ENCODE measurements around the gene PITX3.

The PITX3 gene

GRCh38 chr10:102241444-102242117 lies at the start of gene PITX3:
PITX3 (minus strand) TSS chr10:102241512; CDS start chr10:102232080, 9,432 bp downstream.
- peaks cover 31% of the 10 kb centered on the region for H3K4me1 Mint-ChIP-seq (ENCODE audit: low read depth)
- H3K36me3 Mint-ChIP-seq (ENCODE audit: low read depth): no peaks in the 10 kb centered on the region
- peak within 1 kb of the TSS; percentile 2 for H3K27ac Mint-ChIP-seq
- peak within 1 kb of the TSS; percentile 80 for H3K4me3 Mint-ChIP-seq
- H3K27me3 Mint-ChIP-seq: peaks cover 42% of the 10 kb centered on the region
- no peaks in the 10 kb centered on the region for H3K9me3 Mint-ChIP-seq

- Mint-ChIP-seq H3K4me3 (no peak overlapping the region), H3K36me3 (ENCODE audit: low read depth) (peaks cover 26% of the 10 kb centered on the region), H3K27ac (no peak overlapping the region), H3K27me3 (no peaks in the 10 kb centered on the region), H3K9me3 (no peaks in the 10 kb centered on the region), H3K4me1 (ENCODE audit: low read depth) (peaks cover 46% of the 10 kb centered on the region)
Measured at GRCh38 chr10:102289840-102290239, 48.5 kb upstream of the PITX3 start.

- H3K36me3 Mint-ChIP-seq (ENCODE audit: low read depth): peaks cover 27% of the 10 kb centered on the region
- H3K27me3 Mint-ChIP-seq: no peaks in the 10 kb centered on the region
- peaks cover 50% of the 10 kb centered on the region for H3K4me1 Mint-ChIP-seq (ENCODE audit: low read depth)
- H3K27ac Mint-ChIP-seq: peak overlapping the region; percentile 5
- H3K9me3 Mint-ChIP-seq: no peaks in the 10 kb centered on the region
- no peak overlapping the region for H3K4me3 Mint-ChIP-seq
Measured at GRCh38 chr10:102289356-102289755, 48.0 kb upstream of the PITX3 start.

GRCh38 chr10:102287991-102288390 lies 46.7 kb upstream of the PITX3 start:
- peak overlapping the region; percentile 75 for H3K27ac Mint-ChIP-seq
- H3K9me3 Mint-ChIP-seq: no peaks in the 10 kb centered on the region
- peaks cover 27% of the 10 kb centered on the region for H3K36me3 Mint-ChIP-seq (ENCODE audit: low read depth)
- no peaks in the 10 kb centered on the region for H3K27me3 Mint-ChIP-seq
- H3K4me1 Mint-ChIP-seq (ENCODE audit: low read depth): peaks cover 64% of the 10 kb centered on the region
- H3K4me3 Mint-ChIP-seq: no peak overlapping the region

GRCh38 chr10:102287538-102287937 lies 46.2 kb upstream of the PITX3 start:
- Mint-ChIP-seq H3K27ac (peak overlapping the region; percentile 75), H3K9me3 (no peaks in the 10 kb centered on the region), H3K36me3 (ENCODE audit: low read depth) (peaks cover 27% of the 10 kb centered on the region), H3K4me3 (no peak overlapping the region), H3K27me3 (no peaks in the 10 kb centered on the region), H3K4me1 (ENCODE audit: low read depth) (peaks cover 69% of the 10 kb centered on the region)

GRCh38 chr10:102286216-102286615 lies 44.9 kb upstream of the PITX3 start:
- Mint-ChIP-seq H3K4me1 (ENCODE audit: low read depth) (peaks cover 73% of the 10 kb centered on the region), H3K27ac (peak overlapping the region; percentile 12), H3K27me3 (no peaks in the 10 kb centered on the region), H3K9me3 (no peaks in the 10 kb centered on the region), H3K4me3 (no peak overlapping the region), H3K36me3 (ENCODE audit: low read depth) (peaks cover 27% of the 10 kb centered on the region)

GRCh38 chr10:102285133-102285532 lies 43.8 kb upstream of the PITX3 start:
- Mint-ChIP-seq H3K9me3 (no peaks in the 10 kb centered on the region), H3K4me1 (ENCODE audit: low read depth) (peaks cover 79% of the 10 kb centered on the region)

GRCh38 chr10:102284531-102284930 lies 43.2 kb upstream of the PITX3 start:
- peaks cover 85% of the 10 kb centered on the region for H3K4me1 Mint-ChIP-seq (ENCODE audit: low read depth)
- no peak overlapping the region for H3K4me3 Mint-ChIP-seq
- H3K27ac Mint-ChIP-seq: peak overlapping the region; percentile 32
- H3K27me3 Mint-ChIP-seq: no peaks in the 10 kb centered on the region
- no peaks in the 10 kb centered on the region for H3K9me3 Mint-ChIP-seq
- H3K36me3 Mint-ChIP-seq (ENCODE audit: low read depth): peaks cover 40% of the 10 kb centered on the region

More at GRCh38 chr10:102285133-102285532, 43.8 kb upstream of the PITX3 start:
- Mint-ChIP-seq H3K36me3 (ENCODE audit: low read depth) (peaks cover 35% of the 10 kb centered on the region), H3K4me3 (no peak overlapping the region), H3K27ac (peak overlapping the region; percentile 50), H3K27me3 (no peaks in the 10 kb centered on the region)

GRCh38 chr10:102283890-102284289 lies 42.6 kb upstream of the PITX3 start:
- peak overlapping the region; percentile 4 for H3K4me3 Mint-ChIP-seq
- H3K27me3 Mint-ChIP-seq: no peaks in the 10 kb centered on the region
- H3K9me3 Mint-ChIP-seq: no peaks in the 10 kb centered on the region
- peaks cover 41% of the 10 kb centered on the region for H3K36me3 Mint-ChIP-seq (ENCODE audit: low read depth)
- H3K4me1 Mint-ChIP-seq (ENCODE audit: low read depth): peaks cover 87% of the 10 kb centered on the region
- peak overlapping the region; percentile 54 for H3K27ac Mint-ChIP-seq

GRCh38 chr10:102283488-102283887 lies 42.2 kb upstream of the PITX3 start:
- Mint-ChIP-seq H3K36me3 (ENCODE audit: low read depth) (peaks cover 41% of the 10 kb centered on the region), H3K27ac (peak overlapping the region; percentile 54), H3K4me3 (peak overlapping the region; percentile 4), H3K9me3 (no peaks in the 10 kb centered on the region), H3K4me1 (ENCODE audit: low read depth) (peaks cover 84% of the 10 kb centered on the region), H3K27me3 (no peaks in the 10 kb centered on the region)

GRCh38 chr10:102281102-102281487 lies 39.8 kb upstream of the PITX3 start:
- Mint-ChIP-seq H3K9me3 (no peaks in the 10 kb centered on the region), H3K4me3 (peak overlapping the region; percentile 28), H3K27me3 (no peaks in the 10 kb centered on the region), H3K36me3 (ENCODE audit: low read depth) (peaks cover 30% of the 10 kb centered on the region), H3K27ac (no peak overlapping the region), H3K4me1 (ENCODE audit: low read depth) (peaks cover 62% of the 10 kb centered on the region)

- Mint-ChIP-seq H3K36me3 (ENCODE audit: low read depth) (peaks cover 25% of the 10 kb centered on the region), H3K4me1 (ENCODE audit: low read depth) (peaks cover 57% of the 10 kb centered on the region), H3K9me3 (no peaks in the 10 kb centered on the region), H3K27me3 (no peaks in the 10 kb centered on the region), H3K4me3 (peak overlapping the region; percentile 28), H3K27ac (peak overlapping the region; percentile 78)
Measured at GRCh38 chr10:102280397-102281101, 39.2 kb upstream of the PITX3 start.

- Mint-ChIP-seq H3K36me3 (ENCODE audit: low read depth) (peaks cover 17% of the 10 kb centered on the region), H3K4me1 (ENCODE audit: low read depth) (peaks cover 44% of the 10 kb centered on the region), H3K4me3 (no peak overlapping the region), H3K9me3 (no peaks in the 10 kb centered on the region), H3K27ac (no peak overlapping the region), H3K27me3 (no peaks in the 10 kb centered on the region)
Measured at GRCh38 chr10:102279104-102279503, 37.8 kb upstream of the PITX3 start.

GRCh38 chr10:102275343-102275742 lies 34.0 kb upstream of the PITX3 start:
- H3K27me3 Mint-ChIP-seq: no peaks in the 10 kb centered on the region
- no peaks in the 10 kb centered on the region for H3K9me3 Mint-ChIP-seq
- H3K36me3 Mint-ChIP-seq (ENCODE audit: low read depth): peaks cover 19% of the 10 kb centered on the region
- no peak overlapping the region for H3K4me3 Mint-ChIP-seq
- H3K4me1 Mint-ChIP-seq (ENCODE audit: low read depth): peaks cover 38% of the 10 kb centered on the region
- H3K27ac Mint-ChIP-seq: no peak overlapping the region

- Mint-ChIP-seq H3K4me1 (ENCODE audit: low read depth) (peaks cover 34% of the 10 kb centered on the region), H3K27ac (no peak overlapping the region), H3K36me3 (ENCODE audit: low read depth) (peaks cover 18% of the 10 kb centered on the region), H3K27me3 (no peaks in the 10 kb centered on the region), H3K4me3 (no peak overlapping the region), H3K9me3 (no peaks in the 10 kb centered on the region)
Measured at GRCh38 chr10:102274062-102274461, 32.8 kb upstream of the PITX3 start.
